ENCODE measurements around the gene METTL15. TPM values are rescaled to one million over a fixed set of nuclear protein-coding genes. Genes with fewer than 3 reads are reported as not detected.
"Not testable (repeated sequence)": the region's sequence is repeated elsewhere in the genome, so short reads cannot be mapped to it uniquely, and the experiment has no call there.

The METTL15 gene
- total RNA-seq, 6 experiments from 2014 or later: 6.5 to 12.0 (median 7.9) TPM

DNA sequence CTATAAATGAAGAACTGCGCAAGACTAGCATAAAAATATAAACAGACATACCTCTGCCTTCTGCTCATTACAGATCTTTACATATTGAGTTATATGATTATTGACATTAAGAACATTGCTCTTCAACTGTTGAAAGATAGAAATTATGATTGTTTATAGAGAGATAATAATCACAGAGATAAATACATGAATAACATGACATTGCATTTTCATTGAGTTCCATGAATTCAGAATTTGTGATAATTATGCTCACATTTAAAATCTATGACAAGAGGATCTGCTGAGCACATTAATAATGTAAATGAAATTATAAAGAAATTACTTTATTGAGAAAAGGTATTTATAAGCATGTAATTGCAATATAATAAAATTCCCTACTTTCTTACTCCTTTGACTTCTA lies 25.1 kb upstream of the METTL15 start:
- TF ChIP-seq, protein P1, sequence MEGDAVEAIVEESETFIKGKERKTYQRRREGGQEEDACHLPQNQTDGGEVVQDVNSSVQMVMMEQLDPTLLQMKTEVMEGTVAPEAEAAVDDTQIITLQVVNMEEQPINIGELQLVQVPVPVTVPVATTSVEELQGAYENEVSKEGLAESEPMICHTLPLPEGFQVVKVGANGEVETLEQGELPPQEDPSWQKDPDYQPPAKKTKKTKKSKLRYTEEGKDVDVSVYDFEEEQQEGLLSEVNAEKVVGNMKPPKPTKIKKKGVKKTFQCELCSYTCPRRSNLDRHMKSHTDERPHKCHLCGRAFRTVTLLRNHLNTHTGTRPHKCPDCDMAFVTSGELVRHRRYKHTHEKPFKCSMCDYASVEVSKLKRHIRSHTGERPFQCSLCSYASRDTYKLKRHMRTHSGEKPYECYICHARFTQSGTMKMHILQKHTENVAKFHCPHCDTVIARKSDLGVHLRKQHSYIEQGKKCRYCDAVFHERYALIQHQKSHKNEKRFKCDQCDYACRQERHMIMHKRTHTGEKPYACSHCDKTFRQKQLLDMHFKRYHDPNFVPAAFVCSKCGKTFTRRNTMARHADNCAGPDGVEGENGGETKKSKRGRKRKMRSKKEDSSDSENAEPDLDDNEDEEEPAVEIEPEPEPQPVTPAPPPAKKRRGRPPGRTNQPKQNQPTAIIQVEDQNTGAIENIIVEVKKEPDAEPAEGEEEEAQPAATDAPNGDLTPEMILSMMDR (IDR thresholded peaks at IDR 0.05): no peak
- no peak for TF ChIP-seq POLR2A (IDR thresholded peaks at IDR 0.05)
- Histone ChIP-seq H3K36me3 (no peaks in the 10 kb centered on the region), H3K4me1 (no peaks in the 10 kb centered on the region), H3K27ac (no peak overlapping the region), H3K9me3 (no peaks in the 10 kb centered on the region), H3K27me3 (no peaks in the 10 kb centered on the region), H3K4me3 (no peak overlapping the region)
- DNase-seq: no peak
- intact Hi-C loops (cut with DNase I): no loop called here
- 100% methylated on average over 1 of the region's 1 CpG for WGBS (ENCODE audit: insufficient coverage, low coverage, low lambda C conversion rate, missing lambda C conversion rate)
- no peak for ATAC-seq

DNA sequence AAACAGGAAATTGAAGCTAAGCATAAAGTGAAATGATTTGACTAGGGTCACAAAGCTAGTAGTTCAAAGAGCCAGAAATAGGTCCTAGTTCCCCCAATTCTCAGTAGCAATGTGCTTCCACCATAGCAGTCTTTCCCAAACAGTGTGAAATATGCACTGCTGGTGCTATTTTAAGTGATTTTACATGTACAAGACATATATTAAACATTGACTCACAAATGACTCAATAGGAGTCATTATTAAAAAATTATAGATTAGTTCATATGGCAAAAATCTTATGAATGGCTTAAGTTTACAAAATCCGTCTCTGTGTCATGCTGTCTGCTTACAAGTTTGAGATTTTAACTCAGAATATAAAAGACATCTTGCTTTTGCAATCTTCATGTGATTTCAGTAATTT lies 21.6 kb upstream of the METTL15 start:
- no peak overlapping the region for H3K4me3 ChIP-seq
- no peaks in the 10 kb centered on the region for H3K9me3 ChIP-seq
- no peaks in the 10 kb centered on the region for H3K27me3 ChIP-seq
- intact Hi-C loops (cut with DNase I): no loop called here
- H3K27ac ChIP-seq: no peak overlapping the region
- H3K4me1 ChIP-seq: no peaks in the 10 kb centered on the region
- ATAC-seq (no peak), DNase-seq (no peak)
- TF ChIP-seq POLR2A (IDR thresholded peaks at IDR 0.05): no peak
- TF ChIP-seq, protein P1 (IDR thresholded peaks at IDR 0.05): no peak
- no peaks in the 10 kb centered on the region for H3K36me3 ChIP-seq
- 95% methylated on average over 1 of the region's 1 CpG for WGBS (ENCODE audit: insufficient coverage, low coverage, low lambda C conversion rate, missing lambda C conversion rate)

DNA sequence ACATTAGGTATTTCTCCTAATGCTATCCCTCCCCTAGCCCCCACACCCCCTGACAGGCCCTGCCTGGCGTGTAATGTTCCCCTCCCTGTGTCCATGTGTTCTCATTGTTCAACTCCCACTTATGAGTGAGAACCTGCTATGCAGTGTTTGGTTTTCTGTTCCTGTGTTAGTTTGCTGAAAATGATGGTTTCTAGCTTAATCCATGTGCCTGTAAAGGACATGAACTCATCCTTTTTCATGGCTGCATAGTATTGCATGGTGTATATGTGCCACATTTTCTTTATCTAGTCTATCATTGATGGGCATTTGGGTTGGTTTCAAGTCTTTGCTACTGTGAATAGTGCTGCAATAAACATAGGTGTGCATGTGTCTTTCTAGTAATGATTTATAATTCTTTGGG lies 21.0 kb upstream of the METTL15 start:
- H3K36me3 ChIP-seq; DNase-seq; ATAC-seq; H3K4me3 ChIP-seq; intact Hi-C loops (cut with DNase I); H3K9me3 ChIP-seq; H3K27ac ChIP-seq; H3K27me3 ChIP-seq; H3K4me1 ChIP-seq: not testable (repeated sequence)
- 90% methylated on average over 1 of the region's 1 CpG for WGBS (ENCODE audit: insufficient coverage, low coverage, low lambda C conversion rate, missing lambda C conversion rate)

DNA sequence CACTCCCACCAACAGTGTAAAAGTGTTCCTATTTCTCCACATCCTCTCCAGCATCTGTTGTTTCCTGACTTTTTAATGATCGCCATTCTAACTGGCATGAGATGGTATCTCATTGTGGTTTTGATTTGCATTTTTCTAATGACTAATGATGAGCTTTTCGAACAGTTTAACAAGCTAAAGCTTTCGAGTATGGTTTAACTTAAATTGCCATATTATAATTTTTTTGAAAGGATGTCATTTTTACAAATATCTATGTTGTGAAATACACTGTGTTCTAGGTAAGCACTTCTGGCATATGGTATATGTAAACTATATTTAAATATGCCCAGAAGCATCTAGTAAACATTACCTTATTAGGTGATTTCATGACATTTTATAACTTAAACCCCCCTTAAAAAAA lies 20.5 kb upstream of the METTL15 start:
- H3K27ac ChIP-seq; H3K4me3 ChIP-seq; H3K27me3 ChIP-seq; H3K4me1 ChIP-seq; H3K9me3 ChIP-seq; intact Hi-C loops (cut with DNase I); ATAC-seq; H3K36me3 ChIP-seq; DNase-seq: not testable (repeated sequence)
- 84% methylated on average over 3 of the region's 3 CpGs for WGBS (ENCODE audit: insufficient coverage, low coverage, low lambda C conversion rate, missing lambda C conversion rate)

DNA sequence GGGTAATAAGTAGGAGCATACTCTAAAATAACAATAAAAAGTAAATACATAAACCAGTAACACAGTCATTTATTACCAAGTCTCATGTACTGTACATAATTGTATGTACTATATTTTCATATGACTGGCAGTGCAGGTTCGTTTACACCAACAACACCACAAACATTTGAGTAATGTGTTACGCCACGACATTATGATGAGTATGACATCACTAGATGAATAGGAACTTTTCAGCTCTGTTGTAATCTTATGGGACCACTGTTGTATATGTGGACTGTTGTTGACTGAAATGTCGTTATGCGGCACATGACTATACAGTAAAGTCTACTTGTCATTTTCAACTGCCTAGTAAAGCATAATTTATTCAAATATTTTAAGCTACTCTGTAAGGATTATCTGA lies 18.8 kb upstream of the METTL15 start:
- Histone ChIP-seq H3K4me1 (no peaks in the 10 kb centered on the region), H3K27ac (no peak overlapping the region), H3K9me3 (no peaks in the 10 kb centered on the region), H3K27me3 (no peaks in the 10 kb centered on the region), H3K4me3 (no peak overlapping the region), H3K36me3 (no peaks in the 10 kb centered on the region)
- intact Hi-C loops (cut with DNase I): no loop called here
- 91% methylated on average over 5 of the region's 5 CpGs for WGBS (ENCODE audit: insufficient coverage, low coverage, low lambda C conversion rate, missing lambda C conversion rate)
- ATAC-seq: no peak
- no peak for DNase-seq
- TF ChIP-seq, protein P1 (IDR thresholded peaks at IDR 0.05): no peak
- no peak for TF ChIP-seq POLR2A (IDR thresholded peaks at IDR 0.05)
